DND-41 (cell line): Measurements from ENCODE around the gene IQCE.

Experiments used
- ATAC-seq: fragments of 200-7000 bp; cut with Tn5 transposase; 3 replicates; pipeline ENCODE4 v1.9.1; 2021; ENCODE audit warnings: low read depth; ENCODE audit not compliant: insufficient read depth
- DNase-seq: peaks from one replicate; pipeline ENCODE4 v3.0.0-alpha.2; 2020
- H2AFZ ChIP-seq: 2 replicates; pipeline ENCODE4 v1.6.0; 2012; ENCODE audit warnings: low read depth, low read length
- H3K27ac ChIP-seq: 2 replicates; pipeline ENCODE4 v1.5.1; 2012; ENCODE audit warnings: low read length, inconsistent platforms
- H3K27me3 ChIP-seq: fragments of 200-600 bp; sonication (generic); 2 replicates; pipeline ENCODE4 v1.6.0; 2012; ENCODE audit warnings: low read length, mild to moderate bottlenecking, inconsistent platforms; ENCODE audit not compliant: insufficient read depth, poor library complexity
- H3K36me3 ChIP-seq: 2 replicates; pipeline ENCODE4 v1.5.1; 2012; ENCODE audit warnings: low read length, inconsistent platforms; ENCODE audit not compliant: insufficient read depth
- H3K4me1 ChIP-seq: 2 replicates; pipeline ENCODE4 v1.5.1; 2012; ENCODE audit warnings: mild to moderate bottlenecking, low read length; ENCODE audit not compliant: insufficient read depth
- H3K4me2 ChIP-seq: 2 replicates; pipeline ENCODE4 v1.6.0; 2012; ENCODE audit warnings: mild to moderate bottlenecking, moderate library complexity, low read length, inconsistent platforms; ENCODE audit not compliant: insufficient read depth
- H3K4me3 ChIP-seq, 2 experiments: fragments of 200-600 bp in 1 of 2; shearing (Covaris generic) in 1 of 2; 2 replicates each; pipeline ENCODE4 v1.5.1; 2012 to 2016; ENCODE audit warnings: inconsistent platforms in 2 of 2, low read length in 2 of 2, mild to moderate bottlenecking in 2 of 2, low read depth in 1 of 2, moderate library complexity in 1 of 2
- H3K79me2 ChIP-seq: 2 replicates; pipeline ENCODE4 v1.6.0; 2012; ENCODE audit warnings: low read length, inconsistent platforms; ENCODE audit not compliant: insufficient read depth
- H3K9ac ChIP-seq: 2 replicates; pipeline ENCODE4 v1.6.0; 2012; ENCODE audit warnings: low read depth, mild to moderate bottlenecking, inconsistent platforms, low read length, moderate library complexity
- H3K9me3 ChIP-seq: 2 replicates; pipeline ENCODE4 v1.5.1; 2012; ENCODE audit warnings: low read length, moderate library complexity, mild to moderate bottlenecking, inconsistent platforms; ENCODE audit not compliant: insufficient read depth, severe bottlenecking
- H4K20me1 ChIP-seq: 2 replicates; pipeline ENCODE4 v1.6.0; 2012; ENCODE audit warnings: low read length; ENCODE audit not compliant: insufficient read depth
- EZH2 ChIP-seq: IDR thresholded peaks from 3 replicates; pipeline ENCODE4 v1.6.1; 2012; ENCODE audit warnings: borderline replicate concordance, low read depth, mild to moderate bottlenecking, moderate library complexity, low read length, inconsistent platforms; ENCODE audit not compliant: severe bottlenecking
- TF ChIP-seq, protein P1 (sequence below): IDR thresholded peaks from 2 replicates; pipeline ENCODE4 v1.5.1; 2012; ENCODE audit warnings: borderline replicate concordance, low read length, moderate library complexity, mild to moderate bottlenecking; ENCODE audit not compliant: poor library complexity, severe bottlenecking; ENCODE audit errors: extremely low read depth

The IQCE gene

DNA sequence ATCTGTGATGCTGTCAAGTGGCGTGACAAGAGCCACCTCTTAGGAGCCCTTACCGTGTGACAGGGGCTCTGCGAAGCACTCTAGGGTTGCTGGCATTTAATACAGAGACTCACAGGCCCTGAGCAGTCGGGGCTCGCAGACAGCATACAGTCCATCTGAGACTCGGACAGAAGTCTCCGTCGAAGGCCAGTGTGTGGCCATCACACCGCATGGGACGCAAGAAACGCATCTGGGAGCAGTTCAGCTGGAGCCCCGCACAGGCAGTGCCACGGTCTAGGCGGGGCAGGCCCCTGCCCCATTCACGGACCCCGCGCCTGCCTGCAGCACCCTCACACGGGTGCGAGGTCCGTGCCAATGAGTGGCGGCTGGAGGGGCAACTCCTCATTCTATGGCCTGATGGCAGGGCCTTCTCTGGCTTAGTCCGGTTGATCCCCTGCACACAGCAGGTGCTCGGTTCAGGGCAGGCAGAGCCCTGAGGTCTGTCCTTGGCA, 33.6 kb downstream of the IQCE start:
- TF ChIP-seq EZH2 = no peak
- TF ChIP-seq, protein P1, sequence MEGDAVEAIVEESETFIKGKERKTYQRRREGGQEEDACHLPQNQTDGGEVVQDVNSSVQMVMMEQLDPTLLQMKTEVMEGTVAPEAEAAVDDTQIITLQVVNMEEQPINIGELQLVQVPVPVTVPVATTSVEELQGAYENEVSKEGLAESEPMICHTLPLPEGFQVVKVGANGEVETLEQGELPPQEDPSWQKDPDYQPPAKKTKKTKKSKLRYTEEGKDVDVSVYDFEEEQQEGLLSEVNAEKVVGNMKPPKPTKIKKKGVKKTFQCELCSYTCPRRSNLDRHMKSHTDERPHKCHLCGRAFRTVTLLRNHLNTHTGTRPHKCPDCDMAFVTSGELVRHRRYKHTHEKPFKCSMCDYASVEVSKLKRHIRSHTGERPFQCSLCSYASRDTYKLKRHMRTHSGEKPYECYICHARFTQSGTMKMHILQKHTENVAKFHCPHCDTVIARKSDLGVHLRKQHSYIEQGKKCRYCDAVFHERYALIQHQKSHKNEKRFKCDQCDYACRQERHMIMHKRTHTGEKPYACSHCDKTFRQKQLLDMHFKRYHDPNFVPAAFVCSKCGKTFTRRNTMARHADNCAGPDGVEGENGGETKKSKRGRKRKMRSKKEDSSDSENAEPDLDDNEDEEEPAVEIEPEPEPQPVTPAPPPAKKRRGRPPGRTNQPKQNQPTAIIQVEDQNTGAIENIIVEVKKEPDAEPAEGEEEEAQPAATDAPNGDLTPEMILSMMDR = no peak
- no peaks in the 10 kb centered on the region for H3K9me3 ChIP-seq
- H3K4me2 ChIP-seq = no peak overlapping the region
- no peak overlapping the region for H3K4me3 ChIP-seq
- no peak overlapping the region for H3K27ac ChIP-seq
- H2AFZ ChIP-seq = no peak overlapping the region
- no peaks in the 10 kb centered on the region for H3K27me3 ChIP-seq
- H3K9ac ChIP-seq = no peak overlapping the region
- H4K20me1 ChIP-seq = no peaks in the 10 kb centered on the region; the same call in 1 of the 2 replicates
- DNase-seq (no peak), ATAC-seq (no peak)
- H3K79me2 ChIP-seq = no peaks in the 10 kb centered on the region
- peaks cover 26% of the 10 kb centered on the region; the same call in 1 of the 2 replicates for H3K36me3 ChIP-seq
- H3K4me1 ChIP-seq = no peaks in the 10 kb centered on the region

- Histone ChIP-seq H3K4me2 (no peak overlapping the region), H3K9me3 (no peaks in the 10 kb centered on the region), H3K4me3 (no peak overlapping the region), H3K27me3 (no peaks in the 10 kb centered on the region), H3K27ac (no peak overlapping the region), H4K20me1 (no peaks in the 10 kb centered on the region; the same call in 1 of the 2 replicates), H2AFZ (no peak overlapping the region), H3K79me2 (no peaks in the 10 kb centered on the region), H3K9ac (no peak overlapping the region), H3K36me3 (peaks cover 26% of the 10 kb centered on the region), H3K4me1 (no peaks in the 10 kb centered on the region)
- TF ChIP-seq, protein P1 = no peak
- no peak for TF ChIP-seq EZH2
- ATAC-seq (no peak), DNase-seq (no peak)
Measured at GRCh38 chr7:2593036-2593727, 34.4 kb downstream of the IQCE start.

DNA sequence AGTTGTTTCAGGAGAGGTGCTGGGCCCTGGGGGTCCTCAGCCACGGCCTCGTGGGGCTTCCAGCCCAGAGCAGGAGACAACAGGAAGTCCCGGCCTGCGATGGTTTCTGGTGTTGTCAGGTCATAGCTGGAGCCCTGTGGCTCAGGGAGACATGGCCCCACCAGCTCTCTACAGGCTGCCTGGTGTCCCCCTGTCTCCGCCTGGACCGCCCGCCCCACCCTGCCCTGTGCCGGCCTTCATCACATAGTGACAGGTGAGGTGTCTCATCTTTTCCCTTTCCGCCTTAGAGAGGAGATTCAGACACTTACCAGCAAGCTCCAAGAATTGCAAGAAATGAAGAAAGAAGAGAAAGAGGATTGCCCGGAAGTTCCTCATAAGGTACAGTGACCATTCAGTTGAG, 35.8 kb downstream of the IQCE start:
- H3K4me3 ChIP-seq = no peak overlapping the region
- no peak overlapping the region for H3K9ac ChIP-seq
- H4K20me1 ChIP-seq = no peaks in the 10 kb centered on the region; the same call in 1 of the 2 replicates
- peaks cover 26% of the 10 kb centered on the region for H3K36me3 ChIP-seq
- no peak overlapping the region for H2AFZ ChIP-seq
- no peaks in the 10 kb centered on the region for H3K79me2 ChIP-seq
- no peaks in the 10 kb centered on the region for H3K27me3 ChIP-seq
- no peak overlapping the region for H3K4me2 ChIP-seq
- DNase-seq (no peak), ATAC-seq (no peak)
- no peaks in the 10 kb centered on the region for H3K9me3 ChIP-seq
- no peaks in the 10 kb centered on the region for H3K4me1 ChIP-seq
- no peak overlapping the region for H3K27ac ChIP-seq
- TF ChIP-seq EZH2 = no peak
- TF ChIP-seq, protein P1 = no peak
